Prostate gland (tissue), 2 donors: ENCODE measurements around the gene PRKD1.

ENCODE experiments used
- POLR2A ChIP-seq: fragments of 450-650 bp; IDR thresholded peaks from one replicate; pipeline ENCODE4 v1.6.1; 2016; ENCODE audit warnings: antibody characterized with exemption, mild to moderate bottlenecking
- POLR2AphosphoS5 ChIP-seq: sonication (generic); formaldehyde crosslinking; IDR thresholded peaks from one replicate; pipeline ENCODE4 v1.6.1; 2017; ENCODE audit warnings: antibody characterized with exemption
- TF ChIP-seq, protein P1 (sequence below), 4 experiments: fragments of 200-600 bp in 2 of 4; fragments of 450-650 bp in 2 of 4; sonication (generic) in 2 of 4; IDR thresholded peaks; 1 replicate in 3 of 4; 2 replicates in 1 of 4; pipeline ENCODE4 v1.5.1; 2016 to 2019; ENCODE audit warnings: antibody characterized with exemption in 4 of 4, mild to moderate bottlenecking in 2 of 4, moderate library complexity in 2 of 4

DNA sequence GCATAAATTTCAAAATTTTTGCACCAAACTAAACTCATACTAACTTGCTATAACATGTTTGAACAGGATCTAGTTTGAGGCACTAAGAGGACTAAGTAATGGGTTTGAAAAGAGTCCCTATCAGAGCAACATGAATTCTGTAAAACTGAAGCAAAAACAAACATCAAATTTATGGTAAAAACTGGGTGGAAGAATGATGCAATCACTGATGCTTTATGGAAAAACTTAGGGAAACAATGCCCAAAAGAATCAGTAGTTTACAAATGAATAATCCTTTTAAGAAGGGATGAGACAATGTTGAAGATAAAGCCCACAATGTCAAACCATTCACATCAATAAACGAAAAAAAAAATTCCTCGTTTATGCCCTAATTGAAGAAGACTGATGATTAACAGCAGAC lies 88.9 kb downstream of the PRKD1 start:
- no peak for TF ChIP-seq POLR2AphosphoS5
- TF ChIP-seq POLR2A: no peak
- TF ChIP-seq, protein P1, sequence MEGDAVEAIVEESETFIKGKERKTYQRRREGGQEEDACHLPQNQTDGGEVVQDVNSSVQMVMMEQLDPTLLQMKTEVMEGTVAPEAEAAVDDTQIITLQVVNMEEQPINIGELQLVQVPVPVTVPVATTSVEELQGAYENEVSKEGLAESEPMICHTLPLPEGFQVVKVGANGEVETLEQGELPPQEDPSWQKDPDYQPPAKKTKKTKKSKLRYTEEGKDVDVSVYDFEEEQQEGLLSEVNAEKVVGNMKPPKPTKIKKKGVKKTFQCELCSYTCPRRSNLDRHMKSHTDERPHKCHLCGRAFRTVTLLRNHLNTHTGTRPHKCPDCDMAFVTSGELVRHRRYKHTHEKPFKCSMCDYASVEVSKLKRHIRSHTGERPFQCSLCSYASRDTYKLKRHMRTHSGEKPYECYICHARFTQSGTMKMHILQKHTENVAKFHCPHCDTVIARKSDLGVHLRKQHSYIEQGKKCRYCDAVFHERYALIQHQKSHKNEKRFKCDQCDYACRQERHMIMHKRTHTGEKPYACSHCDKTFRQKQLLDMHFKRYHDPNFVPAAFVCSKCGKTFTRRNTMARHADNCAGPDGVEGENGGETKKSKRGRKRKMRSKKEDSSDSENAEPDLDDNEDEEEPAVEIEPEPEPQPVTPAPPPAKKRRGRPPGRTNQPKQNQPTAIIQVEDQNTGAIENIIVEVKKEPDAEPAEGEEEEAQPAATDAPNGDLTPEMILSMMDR (IDR thresholded peaks at IDR 0.05): no peak
